ENCODE data around the gene KIF22.

- TF ChIP-seq TAF1 (IDR thresholded peaks at IDR 0.05; ENCODE audit: borderline replicate concordance, low read depth, low read length) (no peak), POLR2A (IDR thresholded peaks at IDR 0.05; ENCODE audit: low read depth, low read length) (no peak)
These were observed 53.4 kb downstream of the KIF22 start for GRCh38 chr16:29843931-29844330.

All from GM12892 (cell line).